ENCODE results near the gene TPD52L1. TPM values are rescaled to one million over a fixed set of nuclear protein-coding genes. Genes with fewer than 3 reads are reported as not detected.

The TPD52L1 gene
- total and polyA plus RNA-seq, 10 donors = 0.80 to 9.1 (median 3.9) TPM

GRCh38 chr6:125151700-125152099 is 1.9 kb upstream of the TPD52L1 start:
- intact Hi-C loops (cut with DNase I; ENCODE audit: low total_unique reads) = loop anchor here (10.0 kb wide), 1 partner anchor 613 kb away; no protein-coding TSS in a partner anchor
- WGBS, 5 donors = 68 to 76% (median 73%) methylated on average over 4 of the region's 4 CpGs
- Histone ChIP-seq H3K27ac (no peak overlapping the region), H3K36me3 (no peaks in the 10 kb centered on the region), H3K27me3 (replicated peaks in 1 of 7) (peaks cover 0 to 62% (median 15%) of the 10 kb centered on the region in 7 donors), H3K4me1 (peaks cover 0 to 20% (median 18%) of the 10 kb centered on the region in 6 donors), H3K4me3 (no peak overlapping the region), H3K9me3 (no peaks in the 10 kb centered on the region)
- TF ChIP-seq POLR2AphosphoS5 (IDR thresholded peaks at IDR 0.05) (no peak), CTCF (IDR thresholded peaks at IDR 0.05 in 8 of 11, conservative IDR thresholded peaks at IDR 0.05 in 3 of 11) (no peak), POLR2A (IDR thresholded peaks at IDR 0.05) (no peak)
- DNase-seq = no peak

GRCh38 chr6:125154118-125154760 is 666 bp downstream of the TPD52L1 start:
- intact Hi-C loops (cut with DNase I; ENCODE audit: low total_unique reads) = loop anchor here (10.0 kb wide), 1 partner anchor 611 kb away; no protein-coding TSS in a partner anchor
- TF ChIP-seq CTCF (IDR thresholded peaks at IDR 0.05 in 8 of 11, conservative IDR thresholded peaks at IDR 0.05 in 3 of 11) (no peak), POLR2AphosphoS5 (IDR thresholded peaks at IDR 0.05) (no peak), POLR2A (IDR thresholded peaks at IDR 0.05) (no peak)
- peak; percentile 78 for DNase-seq

GRCh38 chr6:125154761-125155135 is 1.2 kb downstream of the TPD52L1 start:
- 57 to 74% (median 60%) methylated on average over 14 of the region's 14 CpGs for WGBS, 5 donors
- intact Hi-C loops (cut with DNase I; ENCODE audit: low total_unique reads) = loop anchor here (10.0 kb wide), 1 partner anchor 610 kb away; no protein-coding TSS in a partner anchor
- Histone ChIP-seq H3K36me3 (no peaks in the 10 kb centered on the region), H3K4me3 (peak overlapping the region in 6 of 8 donors; percentile 46 to 71 (median 55)), H3K9me3 (peaks cover 0 to 4% (median 0%) of the 10 kb centered on the region in 8 donors), H3K27me3 (replicated peaks in 1 of 7) (peaks cover 0 to 42% (median 13%) of the 10 kb centered on the region in 7 donors), H3K27ac (no peak overlapping the region), H3K4me1 (peaks cover 0 to 20% (median 18%) of the 10 kb centered on the region in 6 donors)
- DNase-seq = no peak
- no peak for TF ChIP-seq POLR2AphosphoS5 (IDR thresholded peaks at IDR 0.05)
- no peak for TF ChIP-seq POLR2A (IDR thresholded peaks at IDR 0.05)
- peak in 1 of 11 experiments; percentile 23 for TF ChIP-seq CTCF (IDR thresholded peaks at IDR 0.05 in 8 of 11, conservative IDR thresholded peaks at IDR 0.05 in 3 of 11)

More at GRCh38 chr6:125154118-125154760, 666 bp downstream of the TPD52L1 start:
- H3K27me3 ChIP-seq (replicated peaks in 1 of 7) = peaks cover 0 to 46% (median 14%) of the 10 kb centered on the region in 7 donors
- no peaks in the 10 kb centered on the region for H3K9me3 ChIP-seq
- H3K4me1 ChIP-seq = peaks cover 0 to 20% (median 18%) of the 10 kb centered on the region in 6 donors
- no peaks in the 10 kb centered on the region for H3K36me3 ChIP-seq
- peak overlapping the region; percentile 3 to 71 (median 52) for H3K4me3 ChIP-seq
- peak overlapping the region in 1 of 8 donors; percentile 36 for H3K27ac ChIP-seq
- WGBS, 5 donors = 3 to 12% (median 3%) methylated on average over 8 to 50 of the region's 50 CpGs

- TF ChIP-seq POLR2A (IDR thresholded peaks at IDR 0.05) (no peak), POLR2AphosphoS5 (IDR thresholded peaks at IDR 0.05) (no peak), CTCF (IDR thresholded peaks at IDR 0.05 in 8 of 11, conservative IDR thresholded peaks at IDR 0.05 in 3 of 11) (no peak)
- no peak for DNase-seq
- peaks cover 0 to 9% (median 0%) of the 10 kb centered on the region in 8 donors for H3K9me3 ChIP-seq
- H3K4me1 ChIP-seq = peaks cover 0 to 20% (median 18%) of the 10 kb centered on the region in 6 donors
- no peak overlapping the region for H3K27ac ChIP-seq
- 93 to 99% (median 95%) methylated on average over 2 of the region's 2 CpGs for WGBS, 5 donors
- no peak overlapping the region for H3K4me3 ChIP-seq
- no peaks in the 10 kb centered on the region for H3K36me3 ChIP-seq
- intact Hi-C loops (cut with DNase I; ENCODE audit: low total_unique reads) = loop anchor here (10.0 kb wide), 1 partner anchor 609 kb away; no protein-coding TSS in a partner anchor
- peaks cover 0 to 42% (median 13%) of the 10 kb centered on the region in 7 donors for H3K27me3 ChIP-seq (replicated peaks in 1 of 7)
Measured at GRCh38 chr6:125155344-125155743, 1.8 kb downstream of the TPD52L1 start.
